ENCODE measurements around the gene TSPAN2.
"Not testable (repeated sequence)": the region's sequence is repeated elsewhere in the genome, so short reads cannot be mapped to it uniquely, and the experiment has no call there.

Gene TSPAN2

DNA sequence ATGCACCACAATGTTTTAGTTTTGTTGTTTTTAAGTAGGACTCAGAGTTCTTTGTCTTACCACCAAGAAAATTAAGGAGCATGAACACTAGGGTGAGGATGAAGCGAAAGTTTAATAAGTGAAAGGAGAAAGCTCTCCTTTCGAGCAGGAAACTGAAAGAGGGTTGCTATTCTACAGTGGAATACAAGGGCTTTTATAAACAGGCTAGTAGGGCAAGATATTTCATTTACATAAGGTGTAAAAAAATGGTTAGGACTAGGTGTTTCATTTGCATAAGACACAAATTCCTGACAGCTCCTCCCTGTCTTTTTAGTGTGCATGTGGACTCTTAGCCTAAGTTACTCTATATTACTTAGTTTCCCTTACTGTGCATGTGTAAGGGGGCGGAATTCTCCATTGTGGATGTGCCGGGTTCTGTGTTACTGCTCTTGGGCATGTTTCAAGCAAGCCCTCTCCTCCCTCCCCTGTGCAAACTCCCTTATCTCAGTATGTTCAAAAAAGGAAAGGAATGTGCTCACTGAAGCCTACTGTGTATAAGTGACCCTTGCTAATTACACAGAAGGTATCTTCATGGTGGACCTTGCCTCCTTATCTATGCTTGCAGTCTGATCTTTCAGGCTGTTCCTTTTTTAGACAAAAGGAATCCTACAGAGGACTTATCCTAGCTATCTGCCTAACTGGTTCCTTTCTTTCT lies 52.3 kb downstream of the TSPAN2 start:
- DNase-seq (ENCODE audit: low read depth in 2 of 2): no peak

DNA sequence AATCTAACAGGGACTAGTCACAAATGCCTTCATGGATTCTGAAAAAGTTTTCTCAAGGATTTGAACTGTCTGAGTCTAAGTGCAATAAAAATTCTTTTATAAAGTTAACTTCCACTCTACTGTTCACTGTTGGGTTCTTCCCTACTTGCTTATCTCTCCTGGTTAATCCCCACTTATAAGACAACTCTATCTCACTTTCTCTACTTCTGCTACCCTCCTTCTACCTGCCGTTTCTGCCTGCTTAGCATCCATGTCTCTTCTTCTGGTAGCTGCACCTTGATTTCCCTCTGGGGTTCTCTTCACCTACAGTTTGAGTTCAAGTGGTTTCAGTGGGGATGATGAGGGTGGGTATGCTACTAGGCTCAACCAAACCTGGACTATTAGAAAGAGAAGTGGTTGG lies 53.7 kb downstream of the TSPAN2 start:
- DNase-seq (ENCODE audit: low read depth in 2 of 2): no peak

DNA sequence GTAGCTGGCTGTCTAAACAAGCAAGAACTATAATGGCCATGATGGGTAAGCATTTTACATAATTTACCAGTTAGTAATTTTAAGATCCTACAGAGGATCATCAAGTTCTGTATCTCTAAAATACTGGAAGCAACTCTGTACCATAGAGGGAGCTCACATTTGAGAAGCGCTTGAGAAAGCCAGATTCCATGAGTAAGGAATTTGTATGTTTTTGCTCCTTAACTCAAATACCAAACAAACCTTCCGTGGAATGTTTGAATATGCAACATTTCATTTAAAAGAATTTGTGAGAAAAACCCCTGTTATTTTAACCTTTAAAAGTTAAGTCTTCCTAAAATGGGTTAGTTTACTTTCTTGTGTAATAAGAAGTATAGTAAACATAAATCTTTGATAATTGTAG lies 57.7 kb downstream of the TSPAN2 start:
- DNase-seq (ENCODE audit: low read depth in 2 of 2): no peak

DNA sequence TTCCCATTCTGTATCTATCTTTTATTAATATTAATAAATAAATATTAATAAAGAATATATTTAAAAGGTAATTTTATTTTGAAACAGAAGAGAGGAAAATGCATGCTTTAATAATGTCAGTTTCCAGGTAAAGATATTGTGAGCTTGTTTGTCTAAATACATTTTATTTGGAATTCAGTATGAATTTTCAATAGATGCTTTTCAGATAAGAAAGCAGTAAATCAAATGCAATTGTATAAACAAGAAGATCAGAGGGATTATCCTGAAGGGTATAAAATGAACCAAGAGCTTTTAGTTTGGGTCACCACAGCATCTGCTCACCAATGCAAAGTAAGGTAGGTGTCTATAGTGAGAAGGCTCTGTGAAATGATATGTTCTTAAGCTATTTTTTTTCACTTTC lies 59.8 kb downstream of the TSPAN2 start, which contains the start of gene TSHB:
Gene TSHB, plus strand, starts transcription at position 301 of the 400 bp plus-strand sequence. CDS start 3,537 bp downstream, outside the sequence.
- no peak for DNase-seq (ENCODE audit: low read depth in 2 of 2)

DNA sequence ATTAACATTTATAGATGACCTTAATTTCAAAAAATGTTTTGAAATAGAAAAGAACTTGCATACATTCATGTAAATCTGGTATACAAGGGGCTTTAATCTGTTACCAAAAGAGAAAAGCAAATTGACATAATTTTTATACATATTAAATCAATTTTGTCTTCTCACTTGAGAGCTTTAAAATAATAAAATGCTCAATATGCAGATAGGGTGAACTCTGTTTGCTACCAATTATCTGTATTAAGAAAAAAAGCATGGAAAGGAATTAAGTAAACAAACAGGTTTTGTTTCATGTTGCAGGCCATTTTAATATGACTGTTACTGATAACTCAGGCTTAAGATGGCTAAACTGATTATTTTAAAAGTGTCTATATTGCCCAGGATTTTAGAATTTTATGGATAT lies 65.7 kb downstream of the TSPAN2 start:
- DNase-seq (ENCODE audit: low read depth in 2 of 2): no peak

DNA sequence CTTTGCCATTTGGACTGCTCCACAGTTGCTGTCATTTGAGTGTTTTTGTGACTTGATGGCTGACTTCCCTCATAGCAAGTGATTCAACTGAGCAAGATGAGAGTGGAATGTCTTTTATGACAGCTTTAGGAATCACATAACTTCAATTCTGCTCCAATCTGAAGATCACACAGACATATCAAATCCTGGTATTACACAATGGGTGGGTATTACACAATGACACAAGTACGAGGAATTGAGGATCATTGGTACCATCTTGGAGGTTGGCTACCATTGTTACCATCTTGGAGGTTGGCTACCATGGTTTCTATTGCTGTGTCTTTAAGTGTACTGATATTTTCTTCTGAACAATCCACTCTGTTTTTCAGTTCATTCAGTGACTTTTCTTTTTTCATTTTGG lies 68.2 kb downstream of the TSPAN2 start:
- no peak for DNase-seq (ENCODE audit: low read depth in 2 of 2)

DNA sequence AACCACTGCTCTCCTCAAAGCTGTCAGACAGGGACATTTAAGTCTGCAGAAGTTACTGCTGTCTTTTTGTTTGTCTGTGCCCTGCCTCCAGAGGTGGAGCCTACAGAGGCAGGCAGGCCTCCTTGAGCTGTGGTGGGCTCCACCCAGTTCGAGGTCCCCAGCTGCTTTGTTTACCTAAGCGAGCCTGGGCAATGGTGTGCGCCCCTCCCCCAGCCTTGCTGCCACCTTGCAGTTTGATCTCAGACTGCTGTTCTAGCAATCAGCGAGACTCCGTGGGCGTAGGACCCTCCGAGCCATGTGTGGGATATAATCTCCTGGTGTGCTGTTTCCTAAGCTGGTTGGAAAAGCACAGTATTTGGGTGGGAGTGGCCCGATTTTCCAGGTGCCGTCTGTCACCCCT lies 69.8 kb downstream of the TSPAN2 start:
- not testable (repeated sequence) for DNase-seq (ENCODE audit: low read depth in 2 of 2)

DNA sequence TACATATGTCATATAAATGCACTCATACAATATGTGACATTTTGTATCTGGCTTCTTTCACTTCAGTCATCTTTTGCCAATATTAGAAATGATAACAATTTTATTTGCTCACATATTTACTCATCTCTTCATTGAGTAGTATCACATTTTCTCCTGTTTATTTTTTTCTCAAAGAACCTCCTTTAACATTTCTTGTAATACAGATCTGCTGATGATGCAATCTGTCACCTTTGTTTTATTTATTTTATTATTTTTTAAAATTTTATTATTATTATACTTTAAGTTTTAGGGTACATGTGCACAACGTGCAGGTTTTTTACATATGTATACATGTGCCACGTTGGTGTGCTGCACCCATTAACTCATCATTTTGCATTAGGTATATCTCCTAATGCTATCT lies 75.5 kb downstream of the TSPAN2 start:
- no peak for DNase-seq (ENCODE audit: low read depth in 2 of 2)

DNA sequence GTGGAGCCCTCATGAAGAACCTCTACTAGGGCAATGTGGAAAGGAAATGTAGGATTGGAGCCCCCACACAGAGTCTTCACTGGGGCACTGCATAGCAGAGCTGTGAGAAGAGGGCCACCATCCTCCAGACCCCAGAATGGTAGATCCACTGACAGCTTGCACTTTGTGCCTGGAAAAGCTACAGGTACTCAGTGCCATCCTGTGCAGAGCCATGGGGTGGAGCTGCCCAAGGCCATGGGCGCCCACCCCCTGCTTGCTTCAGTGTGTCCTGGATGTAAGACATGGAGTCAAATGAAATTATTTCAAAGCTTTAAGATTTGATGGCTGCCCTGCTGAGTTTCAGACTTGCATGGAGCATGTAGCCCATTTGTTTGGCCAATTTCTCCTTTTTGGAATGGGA lies 76.9 kb downstream of the TSPAN2 start:
- no peak for DNase-seq (ENCODE audit: low read depth in 2 of 2)

DNA sequence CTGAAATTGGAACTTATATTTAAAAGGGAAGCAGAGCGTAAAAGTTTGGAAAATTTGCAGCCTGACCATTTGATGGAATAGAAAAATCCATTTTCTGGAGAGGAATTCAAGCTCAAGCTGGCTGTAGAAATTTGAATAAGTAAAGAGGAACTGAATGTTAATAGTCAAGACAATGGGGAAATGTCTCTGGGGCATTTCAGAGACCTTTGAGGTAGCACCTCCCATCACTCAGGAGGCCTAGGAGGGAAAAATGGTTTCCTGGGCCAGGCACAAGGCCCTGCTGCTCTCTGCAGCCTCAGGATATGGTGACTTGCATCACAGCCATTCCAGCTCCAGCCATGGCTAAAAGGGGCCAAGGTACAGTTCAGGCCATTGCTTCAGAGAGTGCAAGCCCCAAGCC lies 77.3 kb downstream of the TSPAN2 start:
- no peak for DNase-seq (ENCODE audit: low read depth in 2 of 2)

DNA sequence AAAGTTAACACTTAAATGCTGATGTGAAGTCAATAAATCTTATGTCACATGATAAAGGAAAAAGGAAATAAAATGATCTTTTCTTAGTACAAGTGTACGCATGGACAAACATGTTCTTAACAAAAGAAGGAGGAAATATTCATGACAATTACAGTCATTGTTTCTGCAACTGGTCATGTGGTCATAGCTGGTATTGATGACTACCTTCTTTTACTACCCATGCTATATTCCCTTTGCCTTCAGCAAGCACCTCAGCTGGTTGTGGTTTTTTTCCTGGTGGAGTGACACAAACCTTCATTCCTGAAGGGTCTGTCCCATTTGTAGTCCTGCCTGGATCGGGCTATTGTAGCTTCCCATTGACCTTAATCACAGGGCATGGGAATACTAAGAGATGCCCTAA lies 83.1 kb downstream of the TSPAN2 start:
- DNase-seq (ENCODE audit: low read depth in 2 of 2): no peak
